K562 (cell line): ENCODE results near the gene PDHX. TPM values are rescaled to one million over a fixed set of nuclear protein-coding genes. Genes with fewer than 3 reads are reported as not detected.

ENCODE experiments used
- ADNP ChIP-seq: fragments of 200-800 bp; sonication (Bioruptor generic); IDR thresholded peaks from 2 replicates; pipeline ENCODE4 v1.6.1; 2016; ENCODE audit warnings: missing genetic modification characterization, missing compliant biosample characterization
- CAMTA2 ChIP-seq: fragments of 250-450 bp; sonication (Bioruptor Pico); conservative IDR thresholded peaks from 2 replicates; pipeline ENCODE4 v1.5.1; 2022
- CHD1 ChIP-seq: fragments of 200-600 bp; sonication (generic); IDR thresholded peaks from one replicate; pipeline ENCODE4 v1.6.1; 2012; ENCODE audit warnings: mild to moderate bottlenecking, moderate library complexity, low read length, inconsistent platforms
- CREB5 ChIP-seq: fragments of 250-450 bp; sonication (Bioruptor Pico); IDR thresholded peaks from 2 replicates; pipeline ENCODE4 v1.5.0; 2020; ENCODE audit warnings: mild to moderate bottlenecking
- EZH2 ChIP-seq: IDR thresholded peaks from 2 replicates; pipeline ENCODE4 v1.6.1; 2012; ENCODE audit warnings: low read depth, mild to moderate bottlenecking, inconsistent platforms, low read length, borderline replicate concordance
- GATAD2B ChIP-seq: fragments of 450-650 bp; IDR thresholded peaks from 2 replicates; pipeline ENCODE4 v1.6.1; 2017; ENCODE audit warnings: mild to moderate bottlenecking, borderline replicate concordance
- HNRNPLL ChIP-seq: fragments of 200-400 bp; formaldehyde crosslinking; IDR thresholded peaks from 2 replicates; pipeline ENCODE4 v1.6.1; 2017; ENCODE audit warnings: low read length, low read depth, mild to moderate bottlenecking; ENCODE audit not compliant: poor library complexity, severe bottlenecking
- ILK ChIP-seq: fragments of 450-650 bp; IDR thresholded peaks from 2 replicates; pipeline ENCODE4 v1.6.1; 2016; ENCODE audit warnings: missing genetic modification characterization, low read depth, mild to moderate bottlenecking, missing compliant biosample characterization, moderate library complexity, borderline replicate concordance
- MTA3 ChIP-seq: fragments of 450-650 bp; formaldehyde crosslinking; IDR thresholded peaks from 2 replicates; pipeline ENCODE4 v1.6.1; 2017; ENCODE audit warnings: mild to moderate bottlenecking, borderline replicate concordance
- MYNN ChIP-seq, 2 experiments: sonication (generic); formaldehyde crosslinking in 1 of 2; IDR thresholded peaks; 2 replicates each; pipeline versions ENCODE4 v1.5.0 to v1.6.1; 2016 to 2020; ENCODE audit warnings: antibody characterized with exemption in 1 of 2, missing genetic modification reagents in 1 of 2
- PHF8 ChIP-seq: fragments of 200-600 bp; sonication (generic); IDR thresholded peaks from 2 replicates; pipeline ENCODE4 v1.6.1; 2012; ENCODE audit warnings: mixed run types, mild to moderate bottlenecking, inconsistent platforms, low read length, moderate library complexity, borderline replicate concordance
- PKNOX1 ChIP-seq: fragments of 450-650 bp; IDR thresholded peaks from 2 replicates; pipeline ENCODE4 v1.6.1; 2016
- RBFOX2 ChIP-seq: fragments of 200-400 bp; formaldehyde crosslinking; IDR thresholded peaks from 2 replicates; pipeline ENCODE4 v1.6.1; 2017; ENCODE audit warnings: low read depth, mild to moderate bottlenecking, low read length, moderate library complexity
- SMARCE1 ChIP-seq: fragments of 450-650 bp; IDR thresholded peaks from 2 replicates; pipeline ENCODE4 v1.7.1; 2016; ENCODE audit warnings: mild to moderate bottlenecking
- YY1 ChIP-seq, 3 experiments: IDR thresholded peaks; 2 replicates each; pipeline ENCODE4 v1.6.1; 2011; ENCODE audit warnings: low read length in 2 of 3, mild to moderate bottlenecking in 2 of 3, moderate library complexity in 2 of 3, borderline replicate concordance in 1 of 3, control low read depth in 1 of 3, low read depth in 1 of 3; ENCODE audit not compliant: insufficient read depth in 3 of 3, insufficient replicate concordance in 2 of 3, control insufficient read depth in 1 of 3, insufficient read length in 1 of 3; ENCODE audit errors: extremely low read depth in 1 of 3
- ZBTB9 ChIP-seq: fragments of 450-650 bp; formaldehyde crosslinking; IDR thresholded peaks from 2 replicates; pipeline ENCODE4 v1.4.0; 2020; ENCODE audit warnings: mild to moderate bottlenecking, moderate library complexity
- ZC3H8 ChIP-seq: fragments of 450-650 bp; IDR thresholded peaks from 2 replicates; pipeline ENCODE4 v1.6.1; 2017
- ZNF140 ChIP-seq: fragments of 250-450 bp; sonication (Bioruptor Pico); IDR thresholded peaks from 2 replicates; pipeline ENCODE4 v1.8.0; 2021; ENCODE audit warnings: moderate library complexity, mild to moderate bottlenecking, inconsistent platforms
- ZNF324 ChIP-seq: fragments of 250-450 bp; sonication (Bioruptor Pico); IDR thresholded peaks from 2 replicates; pipeline ENCODE4 v1.4.0; 2020; ENCODE audit warnings: mild to moderate bottlenecking
- ZNF436 ChIP-seq: fragments of 250-450, 450-650 bp; sonication (Bioruptor Pico); formaldehyde crosslinking; IDR thresholded peaks from 2 replicates; pipeline ENCODE4 v1.7.0; 2020; ENCODE audit warnings: mild to moderate bottlenecking
- ZNF707 ChIP-seq: fragments of 250-450 bp; sonication (Bioruptor Pico); conservative IDR thresholded peaks from 2 replicates; pipeline ENCODE4 v1.8.0; 2022; ENCODE audit warnings: inconsistent platforms, mild to moderate bottlenecking, moderate library complexity
- polyA plus RNA-seq, 8 experiments: library from polyadenylated mRNA; depleted of rRNA in 4 of 8; stranded (reverse) in 5 of 8; unstranded in 3 of 8; fragments of >200 nt; fragmentation: Nextera tagmentation in 2 of 8; fragmentation: Illumina TruSeq in 1 of 8; extraction: Ambion mirVana in 2 of 8; extraction: Trizol in 1 of 8; gene quantifications; 2 replicates each; pipeline versions ENCODE4 v1.2.1 to v1.2.3, GENCODE V29; 2011 to 2014; ENCODE audit warnings: inconsistent platforms in 1 of 8, missing spikeins in 1 of 8
- total RNA-seq, 7 experiments: library from RNA; depleted of rRNA in 6 of 7; stranded (reverse); fragments of >200 nt in 6 of 7; fragmentation: Illumina TruSeq in 2 of 7; extraction: Trizol in 2 of 7; gene quantifications; 2 replicates each; pipeline versions ENCODE4 v1.2.1 to v1.2.3, GENCODE V29; 2011 to 2021; ENCODE audit warnings: low replicate concordance in 1 of 7
- TF ChIP-seq, protein P1 (sequence below): sonication (generic); formaldehyde crosslinking; IDR thresholded peaks from 2 replicates; pipeline ENCODE4 v1.9.0; 2022; ENCODE audit warnings: mild to moderate bottlenecking, missing genetic modification reagents
- TF ChIP-seq, protein P2 (sequence below): IDR thresholded peaks from 2 replicates; pipeline ENCODE4 v1.6.1; 2016; ENCODE audit warnings: missing genetic modification characterization, missing compliant biosample characterization

Gene PDHX
- total and polyA plus RNA-seq, 9 of the 15 experiments (the other 6 are each of a cell fraction or from before 2014, with no cell fraction given), result 20.8 to 43.5 (median 31.2) TPM

- TF ChIP-seq, protein P1, sequence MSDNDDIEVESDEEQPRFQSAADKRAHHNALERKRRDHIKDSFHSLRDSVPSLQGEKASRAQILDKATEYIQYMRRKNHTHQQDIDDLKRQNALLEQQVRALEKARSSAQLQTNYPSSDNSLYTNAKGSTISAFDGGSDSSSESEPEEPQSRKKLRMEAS (CRISPR knock-in tag), result no peak
- TF ChIP-seq ZNF436 (CRISPR knock-in tag) (no peak), CHD1 (no peak), RBFOX2 (no peak), PHF8 (no peak), ADNP (no peak), PKNOX1 (no peak), ZNF324 (CRISPR knock-in tag) (no peak), EZH2 (no peak), ZC3H8 (no peak), MTA3 (no peak), HNRNPLL (no peak), MYNN (IDR thresholded peaks at IDR 0.05) (no peak), MYNN (CRISPR knock-in tag; IDR thresholded peaks at IDR 0.05) (no peak), CAMTA2 (CRISPR knock-in tag) (no peak), ZNF140 (no peak), ZNF707 (CRISPR knock-in tag) (no peak), YY1 (IDR thresholded peaks at IDR 0.05; ENCODE audit: borderline replicate concordance in 1 of 3, control insufficient read depth in 1 of 3, extremely low read depth in 1 of 3, insufficient read depth in 3 of 3, insufficient read length in 1 of 3, insufficient replicate concordance in 2 of 3, low read depth in 1 of 3, low read length in 2 of 3) (no peak), ILK (no peak), SMARCE1 (peak; percentile 54), CREB5 (CRISPR knock-in tag) (no peak), ZBTB9 (no peak), GATAD2B (0 out of 2 replicates have a peak, but pooled peaks have one; percentile 23)
- TF ChIP-seq, protein P2, sequence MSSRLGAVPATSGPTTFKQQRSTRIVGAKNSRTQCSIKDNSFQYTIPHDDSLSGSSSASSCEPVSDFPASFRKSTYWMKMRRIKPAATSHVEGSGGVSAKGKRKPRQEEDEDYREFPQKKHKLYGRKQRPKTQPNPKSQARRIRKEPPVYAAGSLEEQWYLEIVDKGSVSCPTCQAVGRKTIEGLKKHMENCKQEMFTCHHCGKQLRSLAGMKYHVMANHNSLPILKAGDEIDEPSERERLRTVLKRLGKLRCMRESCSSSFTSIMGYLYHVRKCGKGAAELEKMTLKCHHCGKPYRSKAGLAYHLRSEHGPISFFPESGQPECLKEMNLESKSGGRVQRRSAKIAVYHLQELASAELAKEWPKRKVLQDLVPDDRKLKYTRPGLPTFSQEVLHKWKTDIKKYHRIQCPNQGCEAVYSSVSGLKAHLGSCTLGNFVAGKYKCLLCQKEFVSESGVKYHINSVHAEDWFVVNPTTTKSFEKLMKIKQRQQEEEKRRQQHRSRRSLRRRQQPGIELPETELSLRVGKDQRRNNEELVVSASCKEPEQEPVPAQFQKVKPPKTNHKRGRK (tag), result no peak
Measured at GRCh38 chr11:35029979-35030682, 113.7 kb downstream of the PDHX start (continued).
